Right lobe of liver (tissue), 6 donors: ENCODE measurements around the gene OBP2B. TPM values are rescaled to one million over a fixed set of nuclear protein-coding genes. Genes with fewer than 3 reads are reported as not detected.
A peak's percentile ranks its signal among the peaks of the same experiment; 100 is the strongest.
"Not testable (repeated sequence)": the region's sequence is repeated elsewhere in the genome, so short reads cannot be mapped to it uniquely, and the experiment has no call there.

ENCODE experiments used
- ATAC-seq, 4 donors: fragments of 200-7000 bp; cut with Tn5 transposase; one replicate each; pipeline ENCODE4 v1.9.1; 2020; ENCODE audit warnings: mild to moderate bottlenecking in 4 of 4, moderate library complexity in 4 of 4
- DNase-seq, 3 donors: peaks; one replicate each; pipeline ENCODE4 v3.0.0-alpha.2; 2020
- H3K27ac ChIP-seq, 3 donors: fragments of 200-600 bp; one replicate each; pipeline ENCODE4 v1.8.0; 2022
- H3K27me3 ChIP-seq, 2 donors: fragments of 200-600 bp; one replicate each; pipeline ENCODE4 v1.8.0; 2022
- H3K36me3 ChIP-seq, 4 donors: fragments of 200-600 bp; sonication (generic) in 1 of 4; one replicate each; pipeline versions ENCODE4 v1.5.1 to v1.8.0; 2017 to 2022; ENCODE audit warnings: control low read depth in 1 of 4
- H3K4me1 ChIP-seq, 4 donors: fragments of 200-600 bp; sonication (generic) in 1 of 4; one replicate each; pipeline versions ENCODE4 v1.5.1 to v1.8.0; 2017 to 2022; ENCODE audit warnings: control low read depth in 1 of 4
- H3K4me3 ChIP-seq, 3 donors: fragments of 200-600 bp; one replicate each; pipeline ENCODE4 v1.8.0; 2022
- H3K9me3 ChIP-seq, 4 donors: fragments of 200-600 bp; sonication (generic) in 1 of 4; one replicate each; pipeline versions ENCODE4 v1.5.1 to v1.8.0; 2017 to 2022; ENCODE audit warnings: control low read depth in 1 of 4
- POLR2A ChIP-seq: fragments of 450-650 bp; IDR thresholded peaks from one replicate; pipeline ENCODE4 v1.6.1; 2017; ENCODE audit warnings: antibody characterized with exemption, mild to moderate bottlenecking
- WGBS: methylation state at CpG from one replicate; pipeline ENCODE4 v1.1.6; 2018; ENCODE audit warnings: low coverage, low lambda C conversion rate; ENCODE audit not compliant: insufficient coverage; ENCODE audit errors: missing lambda C conversion rate; 5-methylcytosine and 5-hydroxymethylcytosine counted together
- intact Hi-C, 2 donors: fragments of 100-400 bp; cut with DNase I; formaldehyde crosslinking; loops; one replicate each; pipeline versions ENCODE4 v1.11.2 to v1.14.1; 2022
- total RNA-seq, 6 experiments: library from RNA; depleted of rRNA in 2 of 6; stranded (reverse); fragments of >200 nt in 2 of 6; fragmentation: NEBNext Ultra II Directional in 3 of 6; extraction: Animal tissue kit (Norgen Biotek cat#: 25700) in 3 of 6; gene quantifications; one replicate each; pipeline versions ENCODE4 v1.1.0 to v1.2.4, GENCODE V29; 2016 to 2023
- TF ChIP-seq, protein P1 (sequence below), 4 donors: fragments of 200-600 bp in 3 of 4; fragments of 450-650 bp in 1 of 4; IDR thresholded peaks; one replicate each; pipeline versions ENCODE4 v1.5.1 to v1.8.0; 2016 to 2022; ENCODE audit warnings: antibody characterized with exemption in 4 of 4, mild to moderate bottlenecking in 2 of 4
- donor health status: DM: no; HTN: yes; CAD: no.
- donor health status: DM: no; HTN: no; CAD: no.
- donor health status: DM: no; HTN: no; CAD: no.
- donor health status: DM: no; HTN: yes; CAD: no.
- donor health status: DM: no; HTN: yes; CAD: no.

The OBP2B gene
- total RNA-seq, 6 experiments from 2014 or later = not detected

DNA sequence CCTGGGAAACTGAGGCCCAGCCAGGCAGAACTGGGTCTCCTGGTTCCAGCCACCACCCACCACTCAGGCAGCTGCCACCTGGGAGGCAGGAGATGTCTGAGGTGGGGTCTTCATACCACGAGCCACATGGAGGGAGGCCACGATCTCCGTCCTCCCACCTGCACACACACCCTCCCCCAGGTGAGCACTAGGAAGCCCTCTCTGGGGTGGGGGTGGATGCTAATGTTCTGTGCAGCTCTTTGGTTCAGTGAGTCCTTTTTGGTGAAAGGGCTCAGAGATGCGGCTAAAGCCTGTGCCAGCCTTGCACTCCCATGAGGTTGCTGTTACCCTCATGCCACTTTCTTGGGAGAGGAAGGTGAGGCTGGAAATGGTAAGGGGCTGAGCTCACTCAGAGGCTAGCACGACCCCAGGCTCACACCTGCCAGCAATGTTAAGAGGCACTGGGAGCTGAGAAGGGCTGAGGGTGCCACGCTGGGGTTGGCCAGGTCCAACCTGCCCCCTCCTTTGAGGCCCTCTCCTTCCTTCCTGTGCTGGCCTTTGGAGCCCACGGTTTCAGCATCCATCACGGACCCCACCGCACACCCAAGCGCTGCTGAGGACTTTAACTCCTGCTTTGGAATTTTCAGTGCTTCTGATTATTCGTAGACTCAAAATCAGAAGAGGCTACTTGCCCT lies 26.6 kb upstream of the OBP2B start:
- no peak for ATAC-seq

DNA sequence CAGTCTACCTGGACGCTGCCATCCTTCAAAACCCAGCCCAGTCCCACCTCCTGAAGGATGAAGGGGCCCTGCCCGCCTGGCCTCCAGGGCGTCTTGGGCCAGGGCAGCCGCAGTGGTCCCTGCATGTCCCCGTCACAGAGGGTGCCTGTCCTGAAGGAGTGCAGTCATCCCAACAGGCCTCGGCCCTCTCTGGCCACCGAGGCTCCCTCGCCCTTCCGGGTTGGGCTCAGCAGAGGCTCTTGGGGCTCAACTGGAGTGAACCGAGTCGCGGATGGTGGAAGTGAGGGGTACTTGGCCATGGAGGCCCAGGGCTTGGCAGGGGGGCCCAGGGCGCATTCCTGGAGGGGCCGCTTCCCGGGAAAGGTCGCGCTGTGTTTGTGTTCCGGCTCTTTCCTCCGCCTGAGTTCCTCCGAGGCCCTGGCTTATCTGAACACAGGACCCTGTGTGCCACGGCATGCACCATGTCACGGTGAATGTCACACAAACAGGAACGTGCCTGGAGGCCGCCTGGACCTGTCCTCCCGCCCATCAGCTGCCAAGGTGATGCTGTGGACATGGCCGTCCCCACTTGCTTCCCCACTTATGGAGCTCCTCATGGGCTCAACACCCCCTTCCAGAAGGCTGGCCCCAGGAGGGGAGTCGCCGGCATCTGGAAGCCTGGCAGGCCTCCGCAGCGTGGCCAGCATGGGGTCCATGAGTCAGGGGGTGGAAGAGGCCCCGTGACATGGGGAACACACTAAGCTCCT lies 25.7 kb upstream of the OBP2B start:
- intact Hi-C loops = no loop called here
- Histone ChIP-seq H3K4me1 (peaks cover 0 to 12% (median 0%) of the 10 kb centered on the region in 4 donors), H3K9me3 (no peaks in the 10 kb centered on the region), H3K27me3 (no peaks in the 10 kb centered on the region), H3K36me3 (no peaks in the 10 kb centered on the region), H3K27ac (no peak overlapping the region), H3K4me3 (no peak overlapping the region)
- TF ChIP-seq POLR2A = no peak
- TF ChIP-seq, protein P1, sequence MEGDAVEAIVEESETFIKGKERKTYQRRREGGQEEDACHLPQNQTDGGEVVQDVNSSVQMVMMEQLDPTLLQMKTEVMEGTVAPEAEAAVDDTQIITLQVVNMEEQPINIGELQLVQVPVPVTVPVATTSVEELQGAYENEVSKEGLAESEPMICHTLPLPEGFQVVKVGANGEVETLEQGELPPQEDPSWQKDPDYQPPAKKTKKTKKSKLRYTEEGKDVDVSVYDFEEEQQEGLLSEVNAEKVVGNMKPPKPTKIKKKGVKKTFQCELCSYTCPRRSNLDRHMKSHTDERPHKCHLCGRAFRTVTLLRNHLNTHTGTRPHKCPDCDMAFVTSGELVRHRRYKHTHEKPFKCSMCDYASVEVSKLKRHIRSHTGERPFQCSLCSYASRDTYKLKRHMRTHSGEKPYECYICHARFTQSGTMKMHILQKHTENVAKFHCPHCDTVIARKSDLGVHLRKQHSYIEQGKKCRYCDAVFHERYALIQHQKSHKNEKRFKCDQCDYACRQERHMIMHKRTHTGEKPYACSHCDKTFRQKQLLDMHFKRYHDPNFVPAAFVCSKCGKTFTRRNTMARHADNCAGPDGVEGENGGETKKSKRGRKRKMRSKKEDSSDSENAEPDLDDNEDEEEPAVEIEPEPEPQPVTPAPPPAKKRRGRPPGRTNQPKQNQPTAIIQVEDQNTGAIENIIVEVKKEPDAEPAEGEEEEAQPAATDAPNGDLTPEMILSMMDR (IDR thresholded peaks at IDR 0.05) = no peak
- WGBS = 75% methylated on average over 2 of the region's 31 CpGs
- DNase-seq (no peak), ATAC-seq (no peak)

More for the DNA sequence above, 26.6 kb upstream of the OBP2B start:
- Histone ChIP-seq H3K9me3 (no peaks in the 10 kb centered on the region), H3K36me3 (no peaks in the 10 kb centered on the region), H3K27me3 (no peaks in the 10 kb centered on the region), H3K4me3 (no peak overlapping the region), H3K27ac (no peak overlapping the region), H3K4me1 (peaks cover 0 to 12% (median 0%) of the 10 kb centered on the region in 4 donors)
- no peak for TF ChIP-seq POLR2A
- TF ChIP-seq, protein P1 (IDR thresholded peaks at IDR 0.05) = no peak
- intact Hi-C loops = no loop called here
- WGBS = 80% methylated on average over 4 of the region's 11 CpGs
- no peak for DNase-seq

DNA sequence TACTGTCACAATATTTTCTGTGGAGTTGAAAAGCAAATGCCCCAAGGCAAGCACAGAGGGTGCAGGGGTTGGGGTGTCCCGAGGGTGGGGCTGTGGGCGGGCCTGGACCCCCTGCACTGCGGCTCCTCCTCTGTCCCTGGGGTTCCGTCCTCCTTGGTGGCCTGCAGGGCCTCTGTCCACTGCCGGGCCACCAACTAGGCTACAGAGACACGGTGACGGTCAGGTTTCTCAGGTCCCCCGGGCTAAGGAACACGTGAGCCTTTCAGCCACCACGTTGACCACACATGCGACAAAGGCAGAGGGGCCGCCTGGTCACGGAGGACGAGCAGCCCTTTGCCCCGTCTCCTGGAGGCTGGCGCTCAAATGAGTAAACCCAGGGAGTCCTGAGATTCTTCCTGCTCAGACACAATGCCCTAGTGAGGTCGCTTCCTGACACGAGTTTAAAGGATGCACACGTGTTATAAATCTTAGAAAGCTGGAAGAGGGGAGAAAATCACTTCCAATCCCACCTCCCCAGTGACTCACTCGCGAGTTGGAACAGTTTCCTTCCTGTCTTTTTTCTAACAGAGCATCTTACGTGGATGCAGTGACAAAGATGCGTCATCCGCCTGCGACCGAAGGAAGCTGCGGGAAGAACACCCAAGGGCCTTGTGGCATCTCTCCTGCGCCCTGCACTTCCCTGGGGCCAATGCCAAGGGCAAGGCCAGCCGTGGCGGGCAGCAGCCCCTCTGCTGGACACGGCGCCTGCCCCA lies 24.8 kb upstream of the OBP2B start:
- no peak overlapping the region for H3K4me3 ChIP-seq
- H3K36me3 ChIP-seq = no peaks in the 10 kb centered on the region
- TF ChIP-seq, protein P1 (IDR thresholded peaks at IDR 0.05) = no peak
- TF ChIP-seq POLR2A = no peak
- DNase-seq = no peak
- H3K9me3 ChIP-seq = no peaks in the 10 kb centered on the region
- intact Hi-C loops = no loop called here
- peaks cover 0 to 5% (median 0%) of the 10 kb centered on the region in 4 donors for H3K4me1 ChIP-seq
- WGBS = 67% methylated on average over 12 of the region's 32 CpGs
- no peaks in the 10 kb centered on the region for H3K27me3 ChIP-seq
- H3K27ac ChIP-seq = no peak overlapping the region
- no peak for ATAC-seq

DNA sequence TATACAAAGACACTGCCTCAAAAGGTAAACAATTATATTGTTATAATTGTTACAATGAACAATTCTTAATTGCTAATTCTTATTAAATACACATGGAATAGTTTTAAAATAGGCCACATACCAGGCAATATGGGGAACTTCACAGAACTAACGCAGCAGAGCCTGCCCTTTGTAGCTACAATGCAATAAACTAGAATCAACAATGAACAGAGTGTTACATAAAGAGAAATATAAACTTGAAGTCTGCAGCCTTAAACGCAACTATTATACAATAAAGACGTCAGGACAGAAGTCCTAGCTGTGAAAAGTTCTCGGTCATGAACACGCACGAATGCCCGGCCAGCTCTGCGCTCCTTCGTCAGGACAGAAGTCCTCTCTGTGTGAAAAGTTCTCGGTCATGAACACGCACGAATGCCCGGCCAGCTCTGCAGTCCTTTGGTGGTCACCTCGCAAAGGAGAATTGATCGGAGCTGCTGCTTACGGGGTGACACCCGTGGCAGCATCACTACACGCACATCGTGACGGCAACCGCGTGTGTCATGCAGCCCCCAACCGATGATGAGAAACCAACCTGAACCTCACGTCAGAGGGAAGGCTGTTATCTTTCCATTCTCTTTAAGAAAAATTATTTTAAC lies 23.0 kb upstream of the OBP2B start:
- H3K9me3 ChIP-seq, H3K4me3 ChIP-seq, H3K27ac ChIP-seq, ATAC-seq, H3K27me3 ChIP-seq, H3K4me1 ChIP-seq, H3K36me3 ChIP-seq, intact Hi-C loops: not testable (repeated sequence)
- 77% methylated on average over 16 of the region's 24 CpGs for WGBS
- DNase-seq = peak in 1 of 3 donors; percentile 10

DNA sequence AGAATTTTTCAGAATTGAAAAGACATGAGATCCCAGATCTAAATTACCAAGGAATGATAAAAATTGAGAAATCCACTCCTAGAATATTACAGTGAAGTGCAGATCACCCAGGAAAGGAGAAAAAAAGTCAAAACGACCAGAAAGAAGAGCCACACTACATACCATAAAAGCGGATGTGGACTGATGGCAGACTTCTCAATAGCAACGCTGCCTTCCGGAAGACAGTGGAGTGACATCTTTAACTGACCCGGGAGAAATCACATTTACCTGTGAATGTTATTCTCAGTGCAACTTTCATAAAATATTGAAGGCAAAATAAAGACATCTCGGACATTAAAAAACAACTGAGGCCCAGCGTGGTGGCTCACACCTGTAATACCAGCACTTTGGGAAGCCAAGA lies 21.5 kb upstream of the OBP2B start:
- H3K4me1 ChIP-seq, intact Hi-C loops, H3K27ac ChIP-seq, DNase-seq, H3K27me3 ChIP-seq, H3K36me3 ChIP-seq, H3K9me3 ChIP-seq, ATAC-seq, H3K4me3 ChIP-seq: not testable (repeated sequence)
- WGBS = 64% methylated on average over 2 of the region's 7 CpGs
